Activated B cell treated with CpG ODN at 0.5 μM for 24 hours (primary cell): Measurements from ENCODE around the gene STX8. TPM values are rescaled to one million over a fixed set of nuclear protein-coding genes. Genes with fewer than 3 reads are reported as not detected.

ENCODE experiments used
- ATAC-seq: fragments of 200-7000 bp; cut with Tn5 transposase; one replicate; pipeline ENCODE4 v1.10.0; 2021; ENCODE audit warnings: low read depth, mild to moderate bottlenecking, moderate library complexity
- CTCF ChIA-PET: fragments of 350-600 bp; sonication (Branson Sonifier 250); formaldehyde crosslinking; loops from one replicate; lab custom pipeline; 2021; ENCODE audit warnings: antibody characterized with exemption; lab: Charles Lee
- POLR2A ChIA-PET: fragments of 350-600 bp; sonication (Branson Sonifier 250); formaldehyde crosslinking; loops from one replicate; lab custom pipeline; 2021; ENCODE audit warnings: antibody characterized with exemption; lab: Charles Lee
- DNase-seq: peaks from one replicate; pipeline ENCODE4 v3.0.0; 2022
- H3K27ac Mint-ChIP-seq: one replicate; pipeline ENCODE4 v1.8.0; 2020; ENCODE audit warnings: mixed read lengths
- H3K27me3 Mint-ChIP-seq: one replicate; pipeline ENCODE4 v1.8.0; 2021; ENCODE audit warnings: mixed read lengths
- H3K36me3 Mint-ChIP-seq: one replicate; pipeline ENCODE4 v1.8.0; 2021; ENCODE audit warnings: low read depth, mixed read lengths
- H3K4me1 Mint-ChIP-seq: one replicate; pipeline ENCODE4 v1.8.0; 2021; ENCODE audit warnings: mixed read lengths
- H3K4me3 Mint-ChIP-seq: one replicate; pipeline ENCODE4 v1.8.0; 2020; ENCODE audit warnings: mild to moderate bottlenecking, mixed read lengths
- H3K9me3 Mint-ChIP-seq: one replicate; pipeline ENCODE4 v1.8.0; 2020; ENCODE audit warnings: mixed read lengths
- CTCF ChIP-seq: fragments of 200-600 bp; IDR thresholded peaks from one replicate; pipeline ENCODE4 v1.8.0; 2022; ENCODE audit warnings: antibody characterized with exemption, mild to moderate bottlenecking
- intact Hi-C: fragments of 100-400 bp; cut with micrococcal nuclease; formaldehyde crosslinking; loops from one replicate; pipeline ENCODE4 v1.15.1; 2024
- total RNA-seq: library from RNA; stranded (reverse); gene quantifications from 2 replicates; pipeline ENCODE4 v1.2.3, GENCODE V29; 2022

STX8 gene
- total RNA-seq, 1 donor from 2014 or later: 66.9 TPM

GRCh38 chr17:9204637-9205329 is 370.8 kb downstream of the STX8 start:
- intact Hi-C loops: loop anchor here (5.0 kb wide), 1 partner anchor 33 kb away; no protein-coding TSS in a partner anchor
- ChIA-PET CTCF (no interaction called here), POLR2A (no interaction called here)
- H3K4me3 Mint-ChIP-seq: peak overlapping the region; percentile 45
- H3K9me3 Mint-ChIP-seq: no peaks in the 10 kb centered on the region
- TF ChIP-seq CTCF: no peak
- no peak for DNase-seq
- H3K4me1 Mint-ChIP-seq: peaks cover 48% of the 10 kb centered on the region
- no peaks in the 10 kb centered on the region for H3K36me3 Mint-ChIP-seq
- peak overlapping the region; percentile 30 for H3K27ac Mint-ChIP-seq
- H3K27me3 Mint-ChIP-seq: no peaks in the 10 kb centered on the region
- ATAC-seq: no peak

- H3K27ac Mint-ChIP-seq: peak overlapping the region; percentile 59
- ChIA-PET CTCF (no interaction called here), POLR2A (no interaction called here)
- H3K4me3 Mint-ChIP-seq: no peak overlapping the region
- TF ChIP-seq CTCF: no peak
- no peak for DNase-seq
- no peak for ATAC-seq
- H3K36me3 Mint-ChIP-seq: no peaks in the 10 kb centered on the region
- no peaks in the 10 kb centered on the region for H3K9me3 Mint-ChIP-seq
- H3K4me1 Mint-ChIP-seq: peaks cover 53% of the 10 kb centered on the region
- no peaks in the 10 kb centered on the region for H3K27me3 Mint-ChIP-seq
- intact Hi-C loops: loop anchor here (5.0 kb wide), 1 partner anchor 33 kb away; no protein-coding TSS in a partner anchor
Measured at GRCh38 chr17:9203771-9204425, 371.7 kb downstream of the STX8 start.

DNA sequence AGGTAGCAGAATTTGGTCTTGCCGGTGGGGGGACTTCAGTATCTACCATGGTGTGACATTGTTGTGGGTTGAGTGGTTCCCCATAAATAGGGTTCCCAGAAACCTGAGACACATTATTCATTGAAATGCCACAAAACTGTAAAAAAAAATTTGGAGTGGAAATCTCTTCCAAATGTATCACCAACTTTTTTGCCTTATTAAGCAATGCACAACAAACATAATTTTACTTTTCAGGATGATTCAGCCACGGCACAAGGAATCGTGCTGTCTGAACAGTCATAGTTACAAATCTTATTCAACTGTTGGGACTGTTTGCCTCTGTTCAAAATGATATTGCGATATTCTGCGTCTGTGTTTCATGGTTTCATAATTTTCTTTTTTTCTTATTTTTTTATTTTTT is 373.1 kb downstream of the STX8 start:
- TF ChIP-seq CTCF: no peak
- H3K4me3 Mint-ChIP-seq: no peak overlapping the region
- H3K27me3 Mint-ChIP-seq: no peaks in the 10 kb centered on the region
- ATAC-seq: no peak
- no peaks in the 10 kb centered on the region for H3K36me3 Mint-ChIP-seq
- POLR2A ChIA-PET: no interaction called here
- no peaks in the 10 kb centered on the region for H3K9me3 Mint-ChIP-seq
- no peak overlapping the region for H3K27ac Mint-ChIP-seq
- intact Hi-C loops: loop anchor here (5.0 kb wide), 1 partner anchor 35 kb away; no protein-coding TSS in a partner anchor
- CTCF ChIA-PET: no interaction called here
- DNase-seq: no peak
- H3K4me1 Mint-ChIP-seq: peaks cover 53% of the 10 kb centered on the region

DNA sequence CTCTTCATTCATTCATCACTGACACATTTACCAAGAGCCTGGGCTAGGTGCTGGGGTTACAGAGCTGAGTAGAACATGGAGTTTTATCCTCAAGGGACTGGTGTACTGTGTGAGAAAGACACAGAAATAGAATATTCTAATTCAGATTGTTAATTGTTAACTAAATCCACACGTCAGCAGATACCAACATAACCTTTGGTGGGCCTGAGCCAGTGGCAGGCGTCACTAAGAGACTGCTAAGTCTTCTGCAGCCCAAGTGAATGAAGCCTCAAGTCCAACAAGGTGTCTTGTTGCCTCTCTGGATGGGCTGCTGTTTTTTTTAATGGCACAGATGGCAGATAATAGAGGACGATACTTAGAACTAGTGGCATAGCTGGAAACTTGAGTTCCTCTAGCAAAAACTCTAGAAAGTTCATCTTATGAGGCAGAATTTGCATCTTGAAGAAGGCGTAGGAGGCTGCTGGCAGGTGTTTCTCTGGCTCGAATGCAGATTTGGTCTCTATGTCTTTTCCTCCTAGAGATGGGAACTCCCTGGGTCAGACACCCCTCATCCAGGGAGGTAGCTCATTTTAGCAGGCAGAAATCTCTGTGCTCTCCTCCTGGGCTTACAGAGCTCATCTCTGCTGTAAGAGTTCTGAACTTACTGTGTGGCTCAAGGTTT is 374.8 kb downstream of the STX8 start:
- ChIA-PET POLR2A (interaction anchor here (0.5 to 0.6 kb wide), 2 partner anchors 34 to 762 kb away, joined by 4 to 14 read pairs; no protein-coding TSS in a partner anchor), CTCF (interaction anchor here (0.6 kb wide), 1 partner anchor 82 kb away, joined by 3 read pairs; no protein-coding TSS in a partner anchor)
- Mint-ChIP-seq H3K9me3 (no peaks in the 10 kb centered on the region), H3K4me3 (peak overlapping the region; percentile 24), H3K36me3 (no peaks in the 10 kb centered on the region), H3K27ac (peak overlapping the region; percentile 85), H3K4me1 (peaks cover 51% of the 10 kb centered on the region), H3K27me3 (no peaks in the 10 kb centered on the region)
- DNase-seq: no peak
- ATAC-seq: peak; percentile 82
- intact Hi-C loops: loop anchor here (5.0 kb wide), 1 partner anchor 36 kb away; no protein-coding TSS in a partner anchor
- no peak for TF ChIP-seq CTCF

Other genes starting within 250 kb of the STX8 start
- not detected in 2 replicates for gene CFAP52, start 822 bp upstream of the STX8 start, total RNA-seq
- 0.12 and 0.29 TPM in 2 replicates for gene USP43, start 69.7 kb upstream of the STX8 start, total RNA-seq
- not detected in 2 replicates for gene DHRS7C, start 215.8 kb upstream of the STX8 start, total RNA-seq
- gene GSG1L2, start 246.3 kb upstream of the STX8 start, total RNA-seq: not detected in 2 replicates